GM18505 (cell line): ENCODE data around the gene RHEX.
"Not testable (repeated sequence)": the region's sequence is repeated elsewhere in the genome, so short reads cannot be mapped to it uniquely, and the experiment has no call there.

Experiments used
- ATAC-seq: cut with Tn5 transposase; IDR thresholded peaks from one replicate; pipeline ENCODE4 v1.9.1; 2021; ENCODE audit not compliant: unreplicated experiment
- POLR2A ChIP-seq: IDR thresholded peaks from 4 replicates; pipeline ENCODE4 v1.6.1; 2011; ENCODE audit warnings: borderline replicate concordance; ENCODE audit not compliant: insufficient read depth, insufficient read length; ENCODE audit errors: extremely low read depth

RHEX gene

GRCh38 chr1:206058927-206059292 is 5.9 kb downstream of the RHEX start:
- no peak for ATAC-seq
- TF ChIP-seq POLR2A = no peak

- TF ChIP-seq POLR2A = no peak
Observed at GRCh38 chr1:206059355-206059915, 6.5 kb downstream of the RHEX start.

GRCh38 chr1:206060844-206061243 is 7.9 kb downstream of the RHEX start:
- no peak for TF ChIP-seq POLR2A
- ATAC-seq = no peak

More at GRCh38 chr1:206059355-206059915, 6.5 kb downstream of the RHEX start:
- ATAC-seq = no peak

- no peak for ATAC-seq
Observed at GRCh38 chr1:206062464-206062863, 9.5 kb downstream of the RHEX start.

GRCh38 chr1:206064001-206064400 is 11.0 kb downstream of the RHEX start:
- ATAC-seq = not testable (repeated sequence)

More at GRCh38 chr1:206062464-206062863, 9.5 kb downstream of the RHEX start:
- peak; percentile 23 for TF ChIP-seq POLR2A

GRCh38 chr1:206064501-206064900 is 11.5 kb downstream of the RHEX start:
- ATAC-seq = not testable (repeated sequence)

GRCh38 chr1:206065547-206066145 is 12.7 kb downstream of the RHEX start:
- no peak for TF ChIP-seq POLR2A
- no peak for ATAC-seq

GRCh38 chr1:206066479-206067171 is 13.7 kb downstream of the RHEX start:
- peak; percentile 78 for ATAC-seq
- TF ChIP-seq POLR2A = no peak

GRCh38 chr1:206067486-206068227 is 14.7 kb downstream of the RHEX start:
- TF ChIP-seq POLR2A = no peak
- ATAC-seq = no peak

- TF ChIP-seq POLR2A = no peak
- no peak for ATAC-seq
Observed at GRCh38 chr1:206068314-206068713, 15.3 kb downstream of the RHEX start.

- TF ChIP-seq POLR2A = no peak
Observed at GRCh38 chr1:206070627-206071304, 17.8 kb downstream of the RHEX start.

GRCh38 chr1:206074839-206075238 is 21.9 kb downstream of the RHEX start:
- no peak for TF ChIP-seq POLR2A
- no peak for ATAC-seq

More at GRCh38 chr1:206070627-206071304, 17.8 kb downstream of the RHEX start:
- no peak for ATAC-seq
